ENCODE results near the gene RAB3GAP1. TPM values are rescaled to one million over a fixed set of nuclear protein-coding genes. Genes with fewer than 3 reads are reported as not detected.

Gene RAB3GAP1
- total RNA-seq, 2 donors from 2014 or later: 34.3 to 47.9 TPM

- TF ChIP-seq CTCF (IDR thresholded peaks at IDR 0.05): no peak
- Histone ChIP-seq H3K36me3 (no peaks in the 10 kb centered on the region), H3K4me3 (no peak overlapping the region), H3K4me1 (no peaks in the 10 kb centered on the region), H3K9me3 (no peaks in the 10 kb centered on the region), H3K27me3 (no peaks in the 10 kb centered on the region), H3K9ac (ENCODE audit: low read depth in 2 of 2, low read length in 2 of 2) (no peak overlapping the region), H3K27ac (no peak overlapping the region)
- DNase-seq: no peak
- intact Hi-C loops (cut with DNase I): no loop called here
Observed at GRCh38 chr2:135130751-135131150, 78.7 kb downstream of the RAB3GAP1 start.

GRCh38 chr2:135132314-135132713, 80.2 kb downstream of the RAB3GAP1 start:
- H3K4me1 ChIP-seq: no peaks in the 10 kb centered on the region
- no peaks in the 10 kb centered on the region for H3K27me3 ChIP-seq
- TF ChIP-seq CTCF (IDR thresholded peaks at IDR 0.05): no peak
- DNase-seq: no peak
- H3K27ac ChIP-seq: no peak overlapping the region
- intact Hi-C loops (cut with DNase I): no loop called here
- no peaks in the 10 kb centered on the region for H3K36me3 ChIP-seq
- H3K4me3 ChIP-seq: no peak overlapping the region
- H3K9me3 ChIP-seq: no peaks in the 10 kb centered on the region
- H3K9ac ChIP-seq (ENCODE audit: low read depth in 2 of 2, low read length in 2 of 2): no peak overlapping the region

GRCh38 chr2:135140606-135141005, 88.5 kb downstream of the RAB3GAP1 start:
- intact Hi-C loops (cut with DNase I): no loop called here
- Histone ChIP-seq H3K4me1 (no peaks in the 10 kb centered on the region), H3K36me3 (no peaks in the 10 kb centered on the region), H3K9ac (ENCODE audit: low read depth in 2 of 2, low read length in 2 of 2) (no peak overlapping the region), H3K4me3 (no peak overlapping the region), H3K27me3 (no peaks in the 10 kb centered on the region), H3K9me3 (no peaks in the 10 kb centered on the region), H3K27ac (no peak overlapping the region)
- TF ChIP-seq CTCF (IDR thresholded peaks at IDR 0.05): no peak
- DNase-seq: no peak

- no peaks in the 10 kb centered on the region for H3K27me3 ChIP-seq
- no peak overlapping the region for H3K4me3 ChIP-seq
- no peak overlapping the region for H3K9ac ChIP-seq (ENCODE audit: low read depth in 2 of 2, low read length in 2 of 2)
- DNase-seq: no peak
- no peaks in the 10 kb centered on the region for H3K4me1 ChIP-seq
- intact Hi-C loops (cut with DNase I): no loop called here
- no peak overlapping the region for H3K27ac ChIP-seq
- H3K36me3 ChIP-seq: no peaks in the 10 kb centered on the region
- no peak for TF ChIP-seq CTCF (IDR thresholded peaks at IDR 0.05)
- no peaks in the 10 kb centered on the region for H3K9me3 ChIP-seq
Observed at GRCh38 chr2:135142323-135142722, 90.2 kb downstream of the RAB3GAP1 start.

- no peak for DNase-seq
- Histone ChIP-seq H3K4me3 (no peak overlapping the region), H3K27ac (no peak overlapping the region), H3K27me3 (no peaks in the 10 kb centered on the region), H3K36me3 (no peaks in the 10 kb centered on the region), H3K9ac (ENCODE audit: low read depth in 2 of 2, low read length in 2 of 2) (no peak overlapping the region), H3K4me1 (no peaks in the 10 kb centered on the region), H3K9me3 (no peaks in the 10 kb centered on the region)
- intact Hi-C loops (cut with DNase I): no loop called here
- TF ChIP-seq CTCF (IDR thresholded peaks at IDR 0.05): no peak
Observed at GRCh38 chr2:135144343-135144742, 92.3 kb downstream of the RAB3GAP1 start.

GRCh38 chr2:135149251-135149650, 97.2 kb downstream of the RAB3GAP1 start:
- H3K27ac ChIP-seq: no peak overlapping the region
- peaks cover 6% of the 10 kb centered on the region for H3K36me3 ChIP-seq
- intact Hi-C loops (cut with DNase I): no loop called here
- H3K4me1 ChIP-seq: no peaks in the 10 kb centered on the region
- H3K9me3 ChIP-seq: no peaks in the 10 kb centered on the region
- H3K27me3 ChIP-seq: no peaks in the 10 kb centered on the region
- no peak overlapping the region for H3K4me3 ChIP-seq
- TF ChIP-seq CTCF (IDR thresholded peaks at IDR 0.05): no peak
- DNase-seq: no peak
- H3K9ac ChIP-seq (ENCODE audit: low read depth in 2 of 2, low read length in 2 of 2): no peak overlapping the region
